ENCODE data around the gene LPP.

The LPP gene

GRCh38 chr3:188248036-188248561 lies 94.1 kb downstream of the LPP start:
- DNase-seq (ENCODE audit: low read depth in 2 of 2) = no peak

DNA sequence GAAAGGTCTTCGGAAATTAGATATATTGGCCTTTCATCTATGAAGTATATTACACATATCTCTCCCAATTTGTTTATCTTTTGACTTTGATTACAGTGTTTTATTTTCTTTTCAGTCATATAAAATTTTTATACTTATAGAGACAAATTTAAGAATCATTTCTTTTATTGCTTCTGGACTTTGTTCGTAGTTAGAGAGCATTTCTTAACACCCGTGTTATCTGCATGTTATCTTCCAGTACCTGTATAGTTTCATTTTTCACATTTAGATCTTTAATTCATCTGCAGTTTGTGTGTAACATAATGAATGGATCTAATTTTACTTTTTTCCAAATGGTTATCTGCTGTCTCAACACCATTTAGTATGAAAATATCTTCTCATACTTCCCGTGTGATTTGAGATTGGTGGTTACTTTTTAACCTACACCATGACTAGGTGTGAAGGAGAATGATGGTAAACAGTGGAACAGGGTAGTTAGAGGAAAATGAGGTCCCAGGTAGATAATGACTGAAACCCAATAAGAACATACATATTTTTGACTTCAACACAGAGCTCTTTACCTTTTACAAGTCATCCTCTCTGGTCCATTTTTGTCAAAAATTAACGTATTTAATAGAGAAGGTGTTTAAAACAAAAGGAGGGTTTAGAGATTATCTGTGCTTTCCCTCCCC lies 99.3 kb downstream of the LPP start:
- no peak for DNase-seq (ENCODE audit: low read depth in 2 of 2)

- peak in 1 of 2 donors; percentile 11 for DNase-seq (ENCODE audit: low read depth in 2 of 2)
Observed at GRCh38 chr3:188253800-188254452, 100.0 kb downstream of the LPP start.

GRCh38 chr3:188254520-188255070 lies 100.6 kb downstream of the LPP start:
- DNase-seq (ENCODE audit: low read depth in 2 of 2) = no peak

GRCh38 chr3:188255190-188255589 lies 101.2 kb downstream of the LPP start:
- no peak for DNase-seq (ENCODE audit: low read depth in 2 of 2)

DNA sequence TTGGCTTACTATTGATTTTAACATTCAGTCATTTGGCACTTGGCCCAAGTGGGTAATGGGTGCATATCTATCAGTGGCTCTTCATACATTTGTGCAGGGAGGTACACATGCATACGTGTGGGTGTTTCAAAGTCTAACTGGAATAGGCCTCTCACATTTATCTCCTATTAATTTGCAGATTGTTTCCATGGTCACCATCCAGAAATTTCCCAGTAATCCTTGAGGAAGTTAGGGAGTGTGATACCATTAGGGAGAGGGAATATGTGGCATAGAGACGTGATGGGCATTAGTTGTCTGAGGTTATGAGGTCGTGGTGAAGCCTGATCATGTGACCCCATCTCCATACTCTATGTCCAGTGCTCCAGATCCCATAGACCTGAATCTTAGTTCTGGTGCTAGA lies 102.8 kb downstream of the LPP start:
- DNase-seq (ENCODE audit: low read depth in 2 of 2) = no peak

DNA sequence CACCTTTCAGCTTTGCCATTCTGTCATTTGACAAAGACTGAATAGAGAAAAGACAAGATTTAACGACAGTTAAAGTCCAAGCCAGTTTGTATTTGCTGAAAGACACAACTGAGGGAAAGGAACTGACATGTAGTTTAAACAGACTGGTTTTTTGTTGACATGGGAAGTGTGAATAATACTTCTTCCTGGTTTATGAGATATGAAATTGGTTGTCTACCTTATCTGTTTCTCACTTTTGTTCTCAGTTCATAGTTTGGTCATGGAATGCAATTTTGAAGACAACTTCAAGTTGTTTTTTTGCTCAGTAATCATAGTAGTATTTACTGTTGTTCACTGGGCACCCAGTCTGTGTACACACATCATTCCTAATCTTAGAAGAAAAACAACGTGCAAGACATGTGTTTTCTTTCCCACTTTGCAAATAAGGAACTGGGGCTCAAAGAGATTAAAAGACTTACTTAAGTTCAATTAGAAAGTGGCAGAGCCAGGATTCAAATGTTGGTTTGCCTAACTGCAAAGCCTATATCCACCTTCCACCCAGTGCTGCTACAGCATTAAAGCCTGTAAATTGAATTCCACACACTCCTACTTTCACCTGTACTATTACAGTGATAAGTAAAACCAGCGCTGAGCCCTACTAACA lies 103.5 kb downstream of the LPP start:
- no peak for DNase-seq (ENCODE audit: low read depth in 2 of 2)

DNA sequence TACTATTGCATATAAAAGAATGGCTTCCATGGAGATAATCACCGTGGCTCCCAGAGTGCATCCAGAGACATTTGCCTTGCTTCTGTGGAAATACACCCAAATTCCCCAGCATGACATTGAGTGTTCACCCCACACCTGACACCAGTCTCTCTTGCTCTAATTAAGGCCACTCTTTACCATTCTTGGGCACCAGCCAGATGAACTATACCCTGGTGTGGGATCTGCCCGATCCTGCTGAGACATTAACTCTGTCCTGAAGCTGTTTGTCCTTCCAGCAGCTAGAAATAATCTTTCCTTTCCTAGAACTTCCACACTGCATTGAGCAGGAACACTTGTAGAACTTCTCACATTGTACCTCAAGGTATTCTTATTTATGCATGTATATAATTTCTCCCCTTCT lies 105.2 kb downstream of the LPP start:
- DNase-seq (ENCODE audit: low read depth in 2 of 2) = no peak

- DNase-seq (ENCODE audit: low read depth in 2 of 2) = no peak
Observed at GRCh38 chr3:188259596-188259995, 105.6 kb downstream of the LPP start.

- no peak for DNase-seq (ENCODE audit: low read depth in 2 of 2)
Observed at GRCh38 chr3:188261011-188261410, 107.1 kb downstream of the LPP start.

DNA sequence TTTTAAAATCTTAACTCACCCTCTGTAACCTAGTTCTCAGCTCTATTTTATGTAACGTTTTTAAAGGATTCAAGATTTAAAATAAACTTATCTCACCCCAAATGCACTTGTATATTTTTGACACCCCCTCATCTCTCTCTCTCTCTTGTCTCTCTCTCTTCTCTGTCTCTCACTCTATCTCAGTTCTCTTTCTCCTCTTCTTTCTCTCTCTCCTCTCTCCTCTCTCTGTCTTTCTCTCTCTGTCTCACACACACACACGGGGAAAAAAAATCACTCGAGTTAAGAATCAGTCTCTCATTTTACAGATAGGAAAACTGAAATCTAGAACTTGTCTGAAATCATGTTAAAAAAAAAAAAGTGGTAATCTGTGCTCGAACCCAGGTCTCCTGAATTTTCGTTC lies 108.5 kb downstream of the LPP start:
- DNase-seq (ENCODE audit: low read depth in 2 of 2) = no peak

DNA sequence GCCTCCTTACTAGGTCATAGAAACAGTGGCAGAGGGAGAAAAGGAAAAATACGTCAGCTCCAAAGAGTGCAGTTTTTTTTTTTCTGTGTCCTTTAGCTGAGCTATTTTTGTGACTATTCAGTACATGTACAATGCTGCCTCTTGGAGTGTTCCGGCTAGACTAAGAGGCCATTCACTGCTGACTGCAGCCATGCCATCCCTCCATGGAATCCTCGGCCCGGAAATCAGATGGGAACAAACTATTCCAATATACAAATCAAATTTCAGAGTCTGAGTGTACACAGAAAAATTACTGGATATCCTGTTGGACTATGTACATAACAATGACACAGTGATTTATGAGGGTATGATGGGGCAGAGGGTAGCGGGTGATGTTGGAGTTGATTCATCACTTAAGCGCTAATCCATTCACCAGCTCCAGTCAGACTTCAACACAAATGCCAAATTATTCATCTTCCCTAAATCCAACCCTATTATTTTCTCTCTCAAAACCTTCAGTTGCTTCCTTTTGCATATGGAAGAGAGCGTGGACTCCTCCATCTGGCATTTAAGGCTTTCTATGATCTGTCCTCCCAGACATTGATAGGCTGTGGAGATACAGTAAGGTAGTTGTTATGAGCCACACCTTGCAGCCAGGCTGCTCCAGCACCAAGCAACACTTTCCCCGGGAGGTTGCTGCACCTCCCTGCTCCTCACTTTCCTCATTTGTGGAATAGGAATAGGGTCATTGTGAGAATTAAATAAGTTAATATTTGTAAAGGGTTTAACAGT lies 109.1 kb downstream of the LPP start:
- no peak for DNase-seq (ENCODE audit: low read depth in 2 of 2)

DNA sequence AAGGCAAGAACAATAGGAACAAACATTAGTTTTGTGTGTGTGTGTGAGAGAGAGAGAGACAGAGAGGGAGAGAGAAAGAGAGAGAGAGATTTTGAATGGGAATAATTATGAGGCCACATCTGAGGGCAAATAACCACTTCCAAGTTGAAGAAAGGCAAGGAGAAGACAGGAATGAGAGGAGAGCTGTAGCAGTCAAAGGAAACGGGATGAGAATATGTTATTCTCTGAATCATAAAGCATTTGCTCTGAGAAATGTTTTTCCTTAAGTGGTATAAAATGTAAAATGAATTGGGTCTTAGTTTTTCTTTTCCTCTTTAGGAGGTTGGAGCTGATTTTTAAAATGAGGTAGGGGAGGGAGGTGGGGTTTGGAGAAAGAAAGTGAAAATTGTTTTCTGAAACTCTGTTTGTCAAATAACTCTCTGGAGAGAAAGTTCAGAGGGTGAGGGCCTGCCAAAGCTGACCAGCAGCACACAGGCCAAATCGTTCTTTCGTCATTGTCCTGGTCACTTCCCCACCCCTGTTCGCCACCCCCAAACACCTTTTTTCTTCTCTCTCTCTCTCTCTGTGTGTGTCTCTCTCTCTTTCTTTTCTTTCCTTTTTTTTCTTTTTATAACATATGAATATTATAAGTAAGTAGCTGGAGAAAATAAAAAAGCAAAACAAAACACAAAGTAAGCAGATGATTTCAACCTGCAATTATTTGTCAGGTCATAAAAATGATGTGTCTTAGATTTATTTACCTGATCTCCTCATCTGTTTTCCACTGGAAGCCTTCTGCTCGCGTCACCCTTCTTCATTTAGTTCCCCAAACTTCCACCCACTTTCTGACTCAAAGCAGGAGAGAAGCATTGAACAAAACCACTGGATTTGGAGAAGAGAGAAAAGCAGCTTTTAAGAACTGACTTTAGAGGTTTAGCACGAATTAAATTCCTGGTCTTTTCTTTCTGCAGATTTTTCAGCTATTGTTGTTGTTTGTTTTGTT lies 110.6 kb downstream of the LPP start:
- DNase-seq (ENCODE audit: low read depth in 2 of 2) = no peak

DNA sequence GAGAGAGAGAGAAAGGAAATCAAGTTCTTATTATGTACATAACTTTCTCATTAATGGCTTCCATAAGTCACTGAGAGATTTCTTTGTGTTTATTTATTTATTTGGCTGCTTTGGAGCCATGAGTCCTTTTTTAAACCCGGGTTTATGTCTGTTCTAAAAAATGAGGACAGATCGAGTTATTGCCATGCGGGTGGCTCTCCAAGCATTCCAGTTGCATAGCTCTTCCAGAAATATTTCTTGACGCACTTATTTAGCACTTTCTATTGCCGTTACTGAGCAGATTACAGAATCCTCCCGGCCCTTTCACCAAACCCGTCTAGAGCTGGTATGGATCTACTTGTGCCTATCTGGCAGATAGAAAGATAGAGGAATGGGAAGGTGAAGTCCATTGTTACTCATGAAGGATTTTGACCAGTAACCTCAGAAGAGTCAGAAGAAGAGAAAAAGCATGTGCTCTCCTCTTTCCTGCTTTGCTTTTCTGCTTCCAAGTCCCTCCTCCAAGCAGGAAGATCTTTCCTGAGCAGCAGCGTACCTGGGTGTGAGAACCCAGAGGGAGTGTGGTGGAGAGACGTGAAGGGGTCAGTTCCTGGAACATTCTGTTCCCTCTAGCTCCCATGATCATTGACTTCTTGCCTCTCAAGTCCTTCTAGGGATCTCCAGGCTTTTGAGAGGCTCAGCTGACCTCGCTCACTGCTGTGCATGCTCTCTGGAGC lies 112.8 kb downstream of the LPP start:
- no peak for DNase-seq (ENCODE audit: low read depth in 2 of 2)

- DNase-seq (ENCODE audit: low read depth in 2 of 2) = no peak
Observed at GRCh38 chr3:188267790-188268335, 113.9 kb downstream of the LPP start.

- DNase-seq (ENCODE audit: low read depth in 2 of 2) = no peak
Observed at GRCh38 chr3:188268336-188268735, 114.4 kb downstream of the LPP start.

GRCh38 chr3:188269040-188269439 lies 115.1 kb downstream of the LPP start:
- no peak for DNase-seq (ENCODE audit: low read depth in 2 of 2)

- no peak for DNase-seq (ENCODE audit: low read depth in 2 of 2)
Observed at GRCh38 chr3:188270423-188270972, 116.5 kb downstream of the LPP start.

DNA sequence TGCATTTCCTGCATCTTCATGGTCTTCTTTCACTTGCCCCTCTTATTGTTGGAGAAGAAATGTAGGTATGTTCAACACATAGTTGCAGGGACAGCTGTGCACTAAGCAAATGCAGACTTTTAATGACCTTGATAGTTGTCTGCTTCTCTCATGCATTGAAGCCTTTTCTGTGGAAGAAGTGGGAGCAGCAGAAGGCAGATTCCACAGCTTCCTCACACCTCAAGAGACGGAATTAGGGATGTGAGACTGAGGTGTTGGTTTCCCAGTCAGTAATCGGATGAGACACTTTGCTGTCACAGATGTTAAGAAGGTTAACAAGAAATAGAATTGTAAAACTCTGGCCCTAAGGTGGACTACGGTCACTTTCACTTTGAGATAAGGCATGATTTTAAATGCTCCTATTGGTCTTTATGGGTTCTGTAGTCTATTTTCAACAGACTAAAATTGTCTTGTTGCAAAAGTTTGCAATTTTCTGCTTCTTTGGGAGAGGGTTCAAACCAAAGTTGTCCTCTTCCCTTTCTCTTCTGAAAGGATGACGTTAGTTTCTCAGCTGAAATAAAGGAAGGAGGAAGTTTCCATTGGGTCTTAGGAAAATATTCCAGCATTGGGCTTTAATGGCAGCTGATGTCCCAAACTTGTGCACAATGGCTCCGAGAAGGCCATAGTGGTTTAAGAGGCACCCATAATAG lies 117.4 kb downstream of the LPP start:
- no peak for DNase-seq (ENCODE audit: low read depth in 2 of 2)

All from stimulated activated CD4-positive, alpha-beta T cell treated with anti-CD3 and anti-CD28 coated beads, Interleukin-15, amount 100 ng/mL, for 48 hours (primary cell).